GM04504 (cell line): ENCODE data around the gene SLC19A1.

ENCODE experiments used
- DNase-seq: peaks from one replicate; pipeline ENCODE4 v3.0.0-alpha.2; 2012; ENCODE audit warnings: low read depth

SLC19A1 gene

DNA sequence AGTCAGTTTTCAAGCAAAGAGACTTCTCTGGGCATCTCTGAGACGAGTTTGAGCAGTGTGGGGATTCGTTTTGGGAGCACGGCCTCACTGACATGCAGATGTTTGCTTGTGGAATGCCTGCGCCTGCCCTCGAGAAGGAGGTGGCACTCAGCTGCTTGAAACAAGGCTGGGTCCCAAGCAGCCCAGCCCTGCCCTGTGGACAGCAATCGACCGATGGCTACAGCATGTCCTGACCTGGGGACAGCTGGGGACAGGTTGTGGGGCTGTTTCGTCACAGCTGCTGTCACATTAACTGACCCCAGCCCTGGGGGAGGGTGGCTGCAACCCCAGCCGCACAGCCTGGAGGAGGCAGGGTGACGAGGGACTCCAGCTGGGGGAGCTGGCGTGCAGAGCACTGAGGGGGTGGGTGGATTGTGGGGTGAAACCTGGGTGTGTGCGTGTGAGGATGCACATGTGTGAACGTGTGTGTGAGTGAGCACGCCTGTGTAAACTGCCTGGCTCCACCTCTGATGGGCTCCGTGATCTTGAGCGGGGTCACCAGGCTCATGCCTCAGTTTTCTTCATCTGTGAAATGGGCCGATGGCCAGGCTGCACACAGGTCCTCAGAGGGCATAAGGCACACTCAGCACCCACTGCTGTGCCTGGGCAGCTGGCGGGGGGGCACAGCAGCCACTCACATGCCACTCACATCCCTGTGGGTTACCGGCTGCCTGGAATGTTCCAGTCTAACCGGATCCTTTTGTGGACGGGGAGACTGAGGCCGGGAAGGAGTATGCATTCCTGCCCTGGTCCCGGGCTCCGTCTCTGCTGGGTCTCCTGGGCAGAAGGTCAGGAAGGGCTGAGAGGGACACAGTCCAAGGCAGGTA, 87.9 kb downstream of the SLC19A1 start:
- DNase-seq, result no peak

DNA sequence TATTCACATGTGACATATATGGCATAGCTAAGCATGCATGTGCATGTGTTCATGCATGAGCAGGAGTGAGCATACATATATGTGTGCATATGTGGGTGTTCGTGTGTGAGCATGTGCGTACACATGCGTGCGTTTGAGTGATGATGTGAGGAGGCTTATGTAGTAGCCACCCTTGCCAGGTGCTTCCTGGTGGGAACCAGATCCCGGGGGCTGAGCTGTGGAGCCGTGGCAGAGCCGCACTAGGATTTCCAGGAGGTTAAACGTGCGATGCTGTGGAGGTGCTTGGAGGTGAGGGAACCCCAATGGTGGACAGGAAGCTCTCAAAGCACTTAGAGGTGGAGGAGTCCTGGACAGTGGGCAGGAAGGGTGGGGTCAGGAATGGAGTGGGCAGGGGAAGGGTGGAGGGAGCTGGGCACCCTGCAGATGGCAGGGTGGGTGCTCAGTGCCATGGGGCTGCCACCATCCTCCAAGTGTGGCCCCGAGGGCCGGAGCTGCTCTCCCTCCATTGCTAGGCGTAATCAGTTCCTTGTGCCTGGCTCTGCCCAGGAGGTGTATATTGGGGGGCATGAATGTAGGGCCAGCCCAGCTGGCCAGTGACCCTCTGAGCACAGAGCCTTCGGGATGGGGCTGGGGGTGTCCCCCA, 88.8 kb downstream of the SLC19A1 start:
- DNase-seq, result no peak

DNA sequence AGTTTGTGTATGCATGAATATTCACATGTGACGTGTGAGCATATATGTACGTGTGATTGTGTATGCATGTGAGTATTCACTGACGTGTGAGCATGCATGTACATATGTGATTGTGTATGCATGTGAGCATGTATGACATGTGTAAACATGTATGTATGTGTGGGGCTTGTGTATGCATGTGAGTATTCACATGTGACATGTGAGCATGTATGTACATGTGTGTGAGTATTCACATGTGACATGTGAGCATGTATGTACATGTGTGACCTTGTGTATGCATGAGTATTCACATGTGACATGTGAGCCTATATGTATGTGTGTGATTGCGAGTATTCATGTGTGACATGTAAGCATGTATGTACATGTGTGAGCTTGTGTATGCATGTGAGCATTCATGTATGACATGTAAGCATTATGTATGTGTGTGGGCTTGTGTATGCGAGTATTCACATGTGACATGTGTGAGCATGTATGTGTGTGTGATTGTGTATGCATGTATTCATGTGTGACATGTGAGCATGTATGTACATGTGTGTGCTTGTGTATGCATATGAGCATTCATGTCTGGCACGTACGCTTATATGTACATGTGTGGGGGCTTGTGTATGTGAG, 89.4 kb downstream of the SLC19A1 start:
- DNase-seq, result no peak

DNA sequence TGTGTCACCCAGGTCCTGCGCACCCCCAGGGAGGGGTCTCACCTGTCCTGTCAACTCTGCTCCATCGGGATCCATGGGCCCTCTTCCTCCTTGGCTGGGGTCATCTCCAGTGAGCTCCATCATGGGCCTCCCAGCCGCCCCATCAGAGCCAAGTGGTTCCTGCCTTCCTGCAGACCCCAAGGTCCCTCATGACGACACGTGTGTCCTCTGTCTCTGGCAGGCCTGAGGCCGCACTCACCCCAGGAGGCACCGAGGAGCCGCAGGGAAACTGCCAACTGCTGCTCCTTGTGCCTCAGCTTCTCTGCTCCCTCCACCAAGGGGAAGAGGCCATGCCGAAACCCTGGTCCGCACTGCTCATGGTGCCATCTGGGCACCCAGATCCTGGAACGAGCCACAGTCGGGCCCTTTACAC, 90.5 kb downstream of the SLC19A1 start:
- DNase-seq, result no peak

DNA sequence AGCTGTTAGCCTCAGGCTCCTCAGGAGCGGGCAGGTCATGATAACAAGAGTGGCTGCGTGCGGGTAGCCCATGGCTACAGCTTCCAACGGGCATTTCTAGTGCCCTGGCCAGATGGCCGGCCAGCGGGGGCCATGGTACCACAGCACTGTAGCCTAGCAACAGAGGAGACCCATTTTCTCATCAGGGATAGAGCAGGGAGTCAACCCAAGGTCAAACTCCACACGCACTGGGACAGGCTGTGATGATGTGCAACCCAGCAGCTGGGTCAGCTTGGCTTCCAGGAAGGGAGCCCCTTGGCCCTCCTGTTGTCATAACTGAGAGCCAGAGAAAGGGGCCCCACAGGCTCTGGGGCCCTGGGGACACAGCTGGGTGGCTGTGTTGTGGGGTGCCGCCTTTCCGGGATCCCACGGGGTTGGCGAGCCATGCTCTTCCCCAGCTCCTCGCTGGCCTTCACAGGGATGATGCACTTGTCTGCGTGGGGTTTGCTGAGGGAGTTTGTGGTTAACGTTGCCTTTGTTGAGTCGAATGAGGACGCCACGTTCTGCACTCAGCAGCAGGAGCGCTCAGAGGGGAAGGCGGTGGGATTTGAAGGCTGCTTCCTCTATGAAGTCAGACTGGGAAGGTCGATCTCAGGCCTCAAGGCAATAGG, 91.0 kb downstream of the SLC19A1 start:
- DNase-seq, result no peak

DNA sequence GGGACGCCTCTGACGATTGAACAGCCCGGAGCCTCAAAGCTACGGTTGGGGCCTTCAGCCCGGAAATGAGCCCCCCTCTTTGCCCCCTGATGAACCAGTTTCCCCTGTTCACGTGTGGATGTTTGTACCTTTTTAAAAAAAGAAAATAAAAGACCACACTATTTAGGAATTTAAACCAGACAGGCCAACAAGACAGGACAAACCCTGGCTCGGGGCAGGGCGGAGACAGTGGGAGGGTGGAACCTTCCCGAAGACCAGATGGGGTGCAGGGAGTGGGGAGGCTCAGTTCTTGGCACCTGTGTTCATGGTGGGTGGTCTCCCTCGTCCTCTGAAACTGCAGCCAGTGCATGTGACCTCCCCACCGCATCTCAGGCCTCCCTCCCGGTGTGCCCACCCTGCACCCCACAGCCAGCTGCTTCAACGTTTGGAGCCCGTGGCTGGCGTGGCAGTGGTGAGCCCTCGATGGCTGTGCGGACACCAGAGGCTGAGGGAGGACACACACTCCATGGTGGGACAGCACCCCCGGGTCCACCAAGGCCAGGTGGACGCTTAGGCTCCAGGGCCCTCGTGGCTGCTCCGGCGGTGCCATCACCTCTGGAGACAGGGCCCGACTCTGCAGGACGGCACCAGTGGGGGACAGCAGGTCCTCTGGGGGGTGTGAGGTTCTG, 91.7 kb downstream of the SLC19A1 start:
- no peak for DNase-seq

DNA sequence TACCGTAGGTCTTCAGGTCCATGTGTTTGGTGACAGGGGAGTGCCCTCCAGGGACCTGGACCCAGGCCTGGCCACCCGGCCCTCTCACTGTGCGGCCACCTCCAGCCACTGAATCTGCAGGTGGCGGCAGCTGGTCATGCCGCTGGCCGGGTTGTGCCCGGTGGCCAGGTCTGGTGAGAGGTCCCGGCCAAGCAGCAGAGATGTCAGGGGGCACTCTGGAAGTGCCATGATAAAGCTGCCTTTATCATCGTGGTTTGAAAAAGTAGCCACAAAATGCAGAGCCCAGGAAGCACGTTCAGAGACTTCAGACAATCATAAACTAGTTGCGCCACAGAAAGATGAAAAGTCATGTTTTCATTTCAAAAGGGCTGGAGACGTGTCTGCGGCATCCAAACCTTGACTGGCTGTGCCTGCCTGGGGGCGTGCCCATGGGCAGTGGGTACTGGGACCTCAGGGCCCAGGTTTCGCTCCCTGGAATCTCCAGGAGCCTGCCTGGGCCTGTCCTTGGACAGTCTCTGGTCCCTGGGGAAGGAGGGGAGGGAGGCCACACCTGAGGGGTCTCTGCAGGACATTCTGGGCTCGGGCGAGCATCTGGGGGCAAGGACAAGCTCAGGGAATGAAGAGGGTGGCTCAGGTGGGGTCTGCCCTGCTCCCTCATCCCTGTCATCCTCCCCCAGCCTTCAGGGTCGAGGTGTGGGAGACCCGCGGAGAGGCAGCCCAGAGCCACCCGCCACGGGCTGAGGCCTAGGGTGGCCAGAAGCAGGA, 92.4 kb downstream of the SLC19A1 start:
- DNase-seq, result no peak

DNA sequence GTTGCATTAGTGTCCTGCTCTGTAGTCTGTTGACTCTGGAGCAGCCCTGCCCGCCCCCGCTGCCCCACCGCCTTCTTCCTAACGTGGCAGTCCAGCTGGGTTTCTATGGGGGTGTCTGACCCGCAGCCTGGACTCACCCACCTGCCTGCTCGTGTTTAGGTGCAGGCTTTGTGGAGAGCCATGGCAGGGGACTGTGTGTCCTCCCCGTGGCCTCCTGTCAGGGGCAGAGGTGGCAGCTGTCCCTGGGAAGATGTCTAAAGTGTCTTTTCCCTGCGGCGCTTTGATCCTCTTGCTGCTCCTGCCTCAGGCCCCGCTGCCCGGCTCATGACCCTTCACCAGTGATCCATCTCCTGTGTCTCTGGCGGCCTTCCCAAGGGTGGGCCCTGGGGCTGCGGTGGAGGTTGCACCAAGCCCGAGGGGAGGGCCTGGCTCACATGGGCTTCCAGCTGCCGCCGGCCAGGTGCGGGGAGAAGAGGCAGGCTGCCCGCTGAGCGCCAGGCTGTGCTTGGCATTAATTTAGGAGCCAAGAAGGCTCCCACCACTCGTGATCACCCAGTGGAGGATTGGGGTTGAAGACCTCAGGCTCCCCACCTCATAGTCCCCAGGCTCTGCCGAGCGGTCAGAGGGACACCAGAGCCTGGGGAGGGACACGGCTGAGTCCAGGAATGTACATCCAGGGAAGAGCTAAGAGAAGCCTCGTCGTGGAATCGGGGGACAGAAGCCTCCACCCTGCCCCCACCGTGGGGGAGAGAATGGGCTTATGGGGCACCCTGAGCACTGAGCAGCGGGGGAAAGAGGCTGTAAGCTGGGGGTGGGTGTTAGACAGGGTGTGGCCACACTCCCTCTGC, 93.2 kb downstream of the SLC19A1 start:
- no peak for DNase-seq

DNA sequence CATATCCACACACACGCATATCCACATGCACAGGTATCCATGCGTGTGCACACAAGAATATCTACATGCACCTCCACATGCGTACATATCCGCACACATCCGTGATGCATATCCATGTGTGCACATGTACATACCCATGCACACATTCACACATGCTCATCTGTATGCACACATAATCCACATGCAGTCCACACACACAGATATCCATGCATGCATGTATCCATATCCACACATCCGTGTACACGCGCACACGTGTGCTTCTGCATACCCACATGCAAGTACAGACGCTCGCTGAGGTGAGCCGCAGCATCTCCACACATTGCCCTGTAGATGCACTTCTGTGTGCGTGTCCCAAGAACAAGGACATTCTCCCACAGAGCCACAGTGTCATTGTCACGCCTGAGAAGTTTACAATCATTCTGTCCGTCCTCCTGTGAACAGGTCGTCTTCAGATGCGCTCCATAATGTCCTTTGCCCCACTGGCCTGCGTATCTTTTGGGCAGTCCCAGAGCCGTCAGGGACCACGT, 93.9 kb downstream of the SLC19A1 start:
- no peak for DNase-seq
